NCI-H187 (cell line): ENCODE data around the gene INPPL1.
"Not testable (repeated sequence)": the region's sequence is repeated elsewhere in the genome, so short reads cannot be mapped to it uniquely, and the experiment has no call there.

ENCODE experiments used
- DNase-seq, 2 experiments: peaks; one replicate each; lab custom pipeline; 2025; lab: John Stamatoyannopoulos, UW

INPPL1 gene

GRCh38 chr11:72243173-72244059 is 18.8 kb downstream of the INPPL1 start:
- no peak for DNase-seq

GRCh38 chr11:72244060-72244360 is 19.4 kb downstream of the INPPL1 start, which contains the start of gene PHOX2A:
TSS of gene PHOX2A (minus strand) at chr11:72244176. CDS start at chr11:72244004, 172 bp downstream.
- no peak for DNase-seq

GRCh38 chr11:72244361-72245262 is 20.0 kb downstream of the INPPL1 start:
- DNase-seq: no peak

- DNase-seq: no peak
Measured at GRCh38 chr11:72245263-72245816, 20.8 kb downstream of the INPPL1 start.

- DNase-seq: no peak
Measured at GRCh38 chr11:72247584-72247983, 23.0 kb downstream of the INPPL1 start.

GRCh38 chr11:72249961-72250360 is 25.4 kb downstream of the INPPL1 start:
- DNase-seq: no peak

GRCh38 chr11:72250661-72251464 is 26.3 kb downstream of the INPPL1 start:
- no peak for DNase-seq

GRCh38 chr11:72251614-72252013 is 27.0 kb downstream of the INPPL1 start:
- DNase-seq: no peak

GRCh38 chr11:72253392-72253791 is 28.8 kb downstream of the INPPL1 start:
- no peak for DNase-seq

GRCh38 chr11:72254299-72254993 is 29.9 kb downstream of the INPPL1 start:
- no peak for DNase-seq

GRCh38 chr11:72257570-72257969 is 33.0 kb downstream of the INPPL1 start:
- no peak for DNase-seq

- no peak for DNase-seq
Measured at GRCh38 chr11:72259490-72259889, 34.9 kb downstream of the INPPL1 start.

- no peak for DNase-seq
Measured at GRCh38 chr11:72260574-72260973, 36.0 kb downstream of the INPPL1 start.

GRCh38 chr11:72263361-72263760 is 38.8 kb downstream of the INPPL1 start:
- DNase-seq: no peak

- no peak for DNase-seq
Measured at GRCh38 chr11:72265951-72266350, 41.4 kb downstream of the INPPL1 start.

GRCh38 chr11:72266960-72267359 is 42.4 kb downstream of the INPPL1 start:
- DNase-seq: not testable (repeated sequence)

- no peak for DNase-seq
Measured at GRCh38 chr11:72267956-72268617, 43.5 kb downstream of the INPPL1 start.

GRCh38 chr11:72271980-72272379 is 47.4 kb downstream of the INPPL1 start:
- no peak for DNase-seq

- DNase-seq: no peak
Measured at GRCh38 chr11:72274435-72274834, 49.9 kb downstream of the INPPL1 start.

GRCh38 chr11:72278905-72279304 is 54.3 kb downstream of the INPPL1 start:
- no peak for DNase-seq

GRCh38 chr11:72280037-72280436 is 55.5 kb downstream of the INPPL1 start:
- DNase-seq: no peak
